Esophagus mucosa (tissue), 1 donor: ENCODE results near the gene PGLYRP1. TPM values are rescaled to one million over a fixed set of nuclear protein-coding genes. Genes with fewer than 3 reads are reported as not detected.

Experiments used
- ATAC-seq: fragments of 200-7000 bp; cut with Tn5 transposase; one replicate; pipeline ENCODE4 v1.9.1; 2020
- total RNA-seq: library from RNA; stranded (reverse); gene quantifications from one replicate; pipeline ENCODE4 v1.2.4, GENCODE V29; 2023
- donor health status: DM: yes; HTN: yes; CAD: no.

The PGLYRP1 gene
- total RNA-seq, 1 donor from 2014 or later, result not detected

DNA sequence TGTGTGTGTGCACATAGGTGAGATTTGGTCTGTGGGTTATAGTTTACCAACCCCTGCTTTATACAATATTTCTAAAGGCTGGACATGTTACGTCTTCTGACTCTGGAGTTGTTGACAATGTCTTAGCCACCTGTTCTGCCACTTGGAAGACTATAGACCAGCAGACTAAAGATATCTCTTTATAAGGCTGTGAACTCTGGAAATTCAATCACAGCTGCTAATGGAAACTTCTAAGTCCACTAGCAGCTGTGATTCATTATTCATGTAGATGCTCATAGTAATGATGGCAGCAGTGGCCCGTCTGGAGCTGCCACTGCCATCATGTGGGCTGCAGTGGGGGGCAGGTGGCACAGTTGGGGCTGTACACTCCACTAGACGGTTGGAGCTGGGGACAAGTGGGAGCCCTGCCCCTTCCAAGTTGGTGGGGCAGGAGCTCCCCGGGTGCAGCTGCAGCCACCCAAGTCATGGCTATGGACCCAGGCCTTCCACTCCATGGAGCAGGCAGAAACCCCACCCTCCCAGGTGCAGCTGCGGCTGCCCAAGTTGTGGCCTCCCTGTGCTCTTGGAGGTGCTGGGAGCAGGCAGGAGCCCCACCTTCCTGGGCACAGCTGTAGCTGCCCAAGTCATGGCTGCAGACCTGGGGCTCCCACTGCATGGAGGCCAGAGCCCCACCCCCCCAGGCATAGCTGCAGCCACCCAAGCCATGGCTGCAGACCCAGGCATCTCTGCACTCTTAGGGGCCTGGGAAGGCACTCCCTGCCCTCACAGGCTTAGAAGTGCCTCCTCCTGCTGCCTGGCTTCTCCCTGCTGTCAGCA, 9.1 kb upstream of the PGLYRP1 start:
- no peak for ATAC-seq

DNA sequence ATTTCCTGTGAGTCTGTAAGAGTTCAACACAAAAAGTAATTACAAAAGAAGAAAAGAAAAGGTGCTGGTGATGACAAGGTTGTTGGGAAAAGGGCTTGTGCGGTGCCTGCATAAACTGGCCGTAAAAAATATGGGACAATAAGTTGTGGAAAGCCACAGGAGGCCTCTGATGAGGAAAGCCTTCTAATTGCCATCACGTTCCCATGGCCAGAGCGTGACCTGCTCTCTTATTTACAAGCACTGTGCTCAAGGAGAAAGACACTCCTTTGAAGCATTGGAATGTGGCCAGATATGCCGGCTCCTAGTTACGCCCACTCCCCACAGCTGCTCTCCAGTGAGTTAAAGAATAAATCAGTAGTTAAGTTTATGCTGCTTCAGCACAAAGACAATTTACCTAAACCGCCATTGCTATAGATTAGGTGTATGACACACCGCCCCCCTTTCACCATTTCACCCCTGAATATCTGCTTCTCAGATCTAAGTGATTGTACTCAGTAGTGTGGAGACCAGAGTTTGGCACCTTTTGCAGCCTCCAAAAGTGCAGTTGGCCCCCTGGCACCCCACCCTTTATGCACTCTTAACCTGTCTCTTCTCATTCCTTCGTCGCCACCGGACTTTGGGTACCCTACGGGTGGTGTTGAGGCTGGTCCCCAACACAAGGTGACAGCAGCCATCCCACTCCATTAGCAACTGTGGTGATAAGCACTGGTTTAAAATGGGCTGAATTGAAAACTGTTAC, 8.1 kb upstream of the PGLYRP1 start:
- no peak for ATAC-seq

- ATAC-seq, result no peak
Measured at GRCh38 chr19:46025835-46026234, 3.0 kb upstream of the PGLYRP1 start.

GRCh38 chr19:46023311-46023779, 492 bp upstream of the PGLYRP1 start:
- ATAC-seq, result no peak

- ATAC-seq, result no peak
Measured at GRCh38 chr19:46022061-46022430, 807 bp downstream of the PGLYRP1 start.

DNA sequence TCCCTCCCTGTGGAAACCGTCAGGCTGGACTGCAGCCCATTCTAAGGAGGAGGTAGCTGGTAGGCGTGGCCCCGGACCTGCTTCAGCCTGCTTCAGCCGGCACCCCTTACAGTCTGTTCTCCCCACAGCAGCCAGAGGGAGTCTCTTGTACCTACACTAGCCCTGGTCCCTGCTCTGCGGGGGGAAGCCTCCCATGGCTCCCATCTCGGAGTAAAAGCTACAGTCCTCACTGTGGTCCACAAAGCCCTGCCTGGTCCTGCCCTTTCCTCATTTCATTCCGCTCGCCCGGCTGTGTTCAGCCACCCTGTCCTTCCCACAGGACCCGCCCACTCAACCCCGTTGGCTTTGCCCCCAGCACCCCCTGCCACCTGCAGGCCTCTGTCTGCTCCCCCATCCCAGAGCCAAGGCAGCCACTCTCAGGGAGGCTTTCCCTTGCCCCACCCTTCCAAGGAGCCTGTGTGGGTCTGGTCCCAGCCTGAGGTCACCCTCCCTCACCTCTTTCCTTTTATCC, 1.3 kb downstream of the PGLYRP1 start:
- ATAC-seq, result peak; percentile 75

DNA sequence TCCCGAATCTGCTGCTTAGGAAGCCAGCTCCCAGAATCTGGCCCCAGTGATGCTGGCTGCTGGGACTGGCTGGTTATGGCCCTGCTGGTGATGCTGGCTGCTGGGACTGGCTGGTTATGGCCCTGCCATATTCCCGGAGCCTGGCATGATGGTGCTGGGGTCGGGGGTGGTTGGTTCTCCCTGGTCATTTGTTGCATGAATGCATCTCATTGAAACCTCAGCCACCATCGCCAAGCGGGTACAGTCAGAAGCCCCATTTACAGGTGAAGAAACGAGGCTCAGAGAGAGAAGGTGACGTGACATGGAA, 2.1 kb downstream of the PGLYRP1 start:
- ATAC-seq, result no peak

GRCh38 chr19:46019270-46019669, 3.6 kb downstream of the PGLYRP1 start:
- ATAC-seq, result no peak

- ATAC-seq, result no peak
Measured at GRCh38 chr19:46018729-46019251, 4.1 kb downstream of the PGLYRP1 start.

GRCh38 chr19:46017874-46018675, 4.8 kb downstream of the PGLYRP1 start:
- no peak for ATAC-seq

- ATAC-seq, result no peak
Measured at GRCh38 chr19:46017095-46017429, 5.8 kb downstream of the PGLYRP1 start.

DNA sequence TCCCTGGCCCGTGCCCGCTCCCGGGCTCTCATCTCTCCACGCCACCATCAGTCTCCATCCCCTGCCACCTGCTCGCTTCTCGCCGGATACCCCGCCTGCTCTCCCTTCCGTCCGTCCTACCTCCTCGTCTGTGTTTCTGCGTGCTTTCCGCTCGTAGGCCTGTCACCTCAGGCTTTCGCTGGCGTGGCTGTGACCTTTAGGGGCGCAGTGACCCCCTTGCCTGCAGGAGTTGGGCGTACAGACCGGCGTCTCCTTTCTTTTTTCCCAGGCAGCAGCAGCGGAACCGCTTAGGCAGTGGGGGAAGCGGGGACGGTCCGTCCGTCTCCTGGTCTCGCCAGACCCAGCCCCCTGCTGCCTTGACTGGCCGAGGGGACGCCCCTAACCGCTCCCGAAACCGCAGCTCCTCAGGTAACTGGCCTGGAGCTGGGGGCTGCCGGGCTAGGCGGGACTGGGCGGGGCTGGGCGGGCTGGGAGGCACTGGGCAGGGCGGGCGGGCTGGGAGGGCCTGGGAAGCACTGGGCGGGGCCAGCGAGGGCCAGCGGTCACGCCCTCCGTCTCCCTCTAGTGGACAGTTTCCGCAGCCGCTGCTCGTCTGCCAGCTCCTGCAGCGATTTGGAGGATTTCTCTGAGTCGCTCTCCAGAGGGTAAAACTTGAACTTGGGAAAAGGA, 6.3 kb downstream of the PGLYRP1 start:
- ATAC-seq, result peak; percentile 61

DNA sequence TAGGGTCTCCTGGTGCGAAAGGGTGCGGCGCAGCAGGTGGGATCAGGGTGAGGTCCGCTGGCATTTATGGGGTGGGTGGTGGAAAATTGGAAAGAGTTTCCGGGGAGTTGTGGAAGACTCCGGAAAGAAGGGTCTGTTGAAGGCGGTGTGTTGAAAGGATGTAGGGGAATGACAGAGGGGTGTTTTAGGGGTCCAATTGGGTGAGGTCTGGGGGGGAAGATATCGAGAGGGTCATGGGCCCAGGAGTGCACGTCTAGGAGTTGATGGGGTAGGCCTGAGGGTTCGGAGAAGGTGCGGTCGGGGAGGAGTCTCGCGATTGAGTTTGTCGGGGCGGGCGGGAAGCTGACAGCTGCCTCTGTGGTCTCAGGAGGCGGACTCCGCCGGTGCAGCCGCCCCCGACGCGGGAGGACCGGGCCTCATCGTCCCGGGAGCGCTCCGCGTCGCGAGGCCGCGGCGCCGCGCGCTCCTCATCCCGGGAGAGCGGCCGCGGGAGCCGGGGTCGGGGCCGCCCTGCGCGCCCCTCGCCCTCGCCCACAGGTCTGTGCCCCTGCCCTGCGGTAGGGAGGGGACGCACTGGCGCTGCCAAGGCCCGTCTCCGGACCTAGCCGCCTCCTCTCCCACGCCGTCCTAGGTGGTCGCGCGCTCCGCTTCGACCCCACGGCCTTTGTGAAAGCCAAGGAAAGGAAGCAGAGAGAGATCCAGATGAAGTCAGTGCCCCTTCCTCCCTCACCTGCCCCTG, 7.0 kb downstream of the PGLYRP1 start:
- ATAC-seq, result peak; percentile 9

- ATAC-seq, result peak; percentile 82
Measured at GRCh38 chr19:46014941-46015686, 7.7 kb downstream of the PGLYRP1 start.

DNA sequence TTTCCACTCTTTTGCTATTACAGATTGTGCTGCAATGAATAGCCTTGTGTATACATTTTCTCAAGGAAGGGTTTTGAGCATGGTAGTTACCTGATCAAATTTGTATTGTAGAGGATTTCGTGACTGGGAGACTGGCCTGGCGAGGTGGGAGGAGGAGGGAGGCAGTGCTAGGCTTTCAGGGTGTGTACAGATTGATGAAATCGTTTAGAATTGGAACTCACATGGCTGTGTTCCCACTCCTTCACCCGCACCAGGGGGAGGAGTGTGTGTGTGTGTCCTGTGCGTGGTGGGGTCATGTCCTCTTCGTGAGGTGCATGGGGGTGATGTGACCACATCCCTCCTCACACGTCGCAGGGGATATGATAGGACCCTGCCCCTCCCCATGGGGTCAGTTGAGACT, 8.3 kb downstream of the PGLYRP1 start:
- no peak for ATAC-seq

DNA sequence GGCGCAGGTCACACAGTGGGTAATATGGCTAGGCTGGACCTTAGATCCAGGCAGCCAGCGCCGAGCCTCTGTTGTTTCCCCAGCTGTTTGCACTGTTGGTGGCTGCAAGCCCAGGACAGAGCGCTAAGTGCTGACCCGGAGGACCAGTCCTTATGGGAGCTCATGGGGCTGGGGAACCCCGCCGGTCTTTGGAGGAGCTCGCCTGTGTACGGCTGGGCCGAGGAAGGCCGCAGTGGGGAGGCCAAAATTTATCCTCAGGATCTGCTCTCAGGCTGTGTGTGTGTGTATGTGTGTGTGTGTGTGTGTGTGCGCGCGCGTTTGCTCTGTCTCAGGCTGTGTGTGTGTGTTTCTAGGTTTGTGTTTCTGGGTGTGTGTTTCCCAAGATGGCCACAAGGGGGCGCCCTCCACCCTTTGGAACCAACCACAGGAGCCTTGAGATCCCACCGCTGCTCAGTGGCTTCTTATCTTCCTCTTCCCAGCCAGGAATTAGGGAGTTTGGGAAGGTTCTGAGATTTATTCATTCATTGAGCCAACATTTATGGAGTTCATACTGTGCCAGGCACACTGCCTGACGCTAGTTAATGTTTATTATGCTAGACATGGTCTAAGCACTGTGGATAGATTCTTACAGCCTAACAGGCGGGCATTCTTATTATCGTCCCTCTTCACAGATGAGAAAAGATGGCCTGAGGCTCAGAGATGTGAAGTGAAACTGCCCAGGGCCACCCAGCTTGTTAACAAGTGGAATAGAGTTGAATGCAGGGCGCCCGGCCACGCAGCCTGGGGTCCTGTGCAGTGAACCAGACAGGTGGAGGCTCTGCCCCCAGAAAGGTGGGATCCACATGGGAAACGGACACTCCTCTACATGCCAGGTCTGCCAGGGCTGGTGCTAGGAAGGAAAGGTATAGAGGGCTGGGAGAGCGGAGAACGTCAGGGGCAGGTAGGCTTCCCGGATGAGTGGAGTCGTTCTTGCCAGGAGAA, 13.0 kb downstream of the PGLYRP1 start:
- ATAC-seq, result peak; percentile 76

DNA sequence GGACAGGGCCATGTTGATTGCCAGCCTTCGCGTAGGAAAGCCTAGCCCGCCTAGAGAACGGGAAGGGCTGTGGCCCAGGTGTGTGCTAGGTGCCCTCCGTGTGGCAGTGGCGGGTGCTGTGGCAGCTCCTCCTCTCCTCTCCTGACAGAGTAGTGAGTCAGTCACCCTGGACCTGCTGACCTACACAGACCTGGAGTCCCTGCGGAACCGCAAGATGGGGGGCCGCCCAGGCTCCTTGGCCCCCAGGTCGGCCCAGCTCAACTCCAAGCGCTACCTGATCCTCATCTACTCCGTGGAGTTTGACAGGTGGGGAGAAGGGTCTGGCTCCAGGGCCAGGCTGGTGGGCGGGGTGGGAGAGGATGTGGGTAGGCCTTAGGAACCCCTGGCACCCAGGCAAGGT, 16.4 kb downstream of the PGLYRP1 start:
- no peak for ATAC-seq

GRCh38 chr19:46002678-46003275, 20.1 kb downstream of the PGLYRP1 start:
- no peak for ATAC-seq
